MV-4-11 (cell line): Measurements from ENCODE around the gene LIME1.
A peak's percentile ranks its signal among the peaks of the same experiment; 100 is the strongest.

ENCODE experiments used
- DNase-seq: peaks from one replicate; lab custom pipeline; 2025; lab: John Stamatoyannopoulos, UW

LIME1 gene

GRCh38 chr20:63696628-63697356 is 39.7 kb upstream of the LIME1 start, which contains the start of gene TNFRSF6B:
Gene TNFRSF6B (plus strand): TSS chr20:63696652. CDS start chr20:63696768, 116 bp downstream.
- no peak for DNase-seq

GRCh38 chr20:63697357-63697867 is 39.1 kb upstream of the LIME1 start:
- no peak for DNase-seq

- DNase-seq: no peak
Measured at GRCh38 chr20:63697868-63698545, 38.5 kb upstream of the LIME1 start.

GRCh38 chr20:63698739-63699465 is 37.6 kb upstream of the LIME1 start:
- DNase-seq: no peak

- no peak for DNase-seq
Measured at GRCh38 chr20:63699466-63700198, 36.8 kb upstream of the LIME1 start.

- no peak for DNase-seq
Measured at GRCh38 chr20:63700199-63701050, 36.0 kb upstream of the LIME1 start.

GRCh38 chr20:63701051-63701328 is 35.5 kb upstream of the LIME1 start:
- no peak for DNase-seq

- DNase-seq: no peak
Measured at GRCh38 chr20:63701329-63702035, 35.0 kb upstream of the LIME1 start.

- DNase-seq: no peak
Measured at GRCh38 chr20:63702036-63702665, 34.3 kb upstream of the LIME1 start.

GRCh38 chr20:63702751-63703470 is 33.6 kb upstream of the LIME1 start:
- no peak for DNase-seq

- DNase-seq: no peak
Measured at GRCh38 chr20:63703471-63703975, 32.9 kb upstream of the LIME1 start.

- DNase-seq: no peak
Measured at GRCh38 chr20:63703976-63704748, 32.3 kb upstream of the LIME1 start.

- no peak for DNase-seq
Measured at GRCh38 chr20:63704749-63705117, 31.7 kb upstream of the LIME1 start.

GRCh38 chr20:63705232-63706026 is 31.0 kb upstream of the LIME1 start:
- no peak for DNase-seq

- DNase-seq: no peak
Measured at GRCh38 chr20:63706027-63706695, 30.3 kb upstream of the LIME1 start.

GRCh38 chr20:63706852-63707557 is 29.5 kb upstream of the LIME1 start:
- DNase-seq: peak; percentile 14
